Loucy (cell line): ENCODE data around the gene STARD10.

Source experiments
- EZH2phosphoT487 ChIP-seq: fragments of 200-600 bp; IDR thresholded peaks from 2 replicates; pipeline ENCODE4 v1.6.1; 2018; ENCODE audit warnings: antibody characterized with exemption, mild to moderate bottlenecking, moderate library complexity, borderline replicate concordance
- TF ChIP-seq, protein P1 (sequence below): fragments of 200-600 bp; sonication (generic); conservative IDR thresholded peaks from 2 replicates; pipeline ENCODE4 v1.5.1; 2014; ENCODE audit warnings: mild to moderate bottlenecking, antibody characterized with exemption, low read length

- TF ChIP-seq, protein P1, sequence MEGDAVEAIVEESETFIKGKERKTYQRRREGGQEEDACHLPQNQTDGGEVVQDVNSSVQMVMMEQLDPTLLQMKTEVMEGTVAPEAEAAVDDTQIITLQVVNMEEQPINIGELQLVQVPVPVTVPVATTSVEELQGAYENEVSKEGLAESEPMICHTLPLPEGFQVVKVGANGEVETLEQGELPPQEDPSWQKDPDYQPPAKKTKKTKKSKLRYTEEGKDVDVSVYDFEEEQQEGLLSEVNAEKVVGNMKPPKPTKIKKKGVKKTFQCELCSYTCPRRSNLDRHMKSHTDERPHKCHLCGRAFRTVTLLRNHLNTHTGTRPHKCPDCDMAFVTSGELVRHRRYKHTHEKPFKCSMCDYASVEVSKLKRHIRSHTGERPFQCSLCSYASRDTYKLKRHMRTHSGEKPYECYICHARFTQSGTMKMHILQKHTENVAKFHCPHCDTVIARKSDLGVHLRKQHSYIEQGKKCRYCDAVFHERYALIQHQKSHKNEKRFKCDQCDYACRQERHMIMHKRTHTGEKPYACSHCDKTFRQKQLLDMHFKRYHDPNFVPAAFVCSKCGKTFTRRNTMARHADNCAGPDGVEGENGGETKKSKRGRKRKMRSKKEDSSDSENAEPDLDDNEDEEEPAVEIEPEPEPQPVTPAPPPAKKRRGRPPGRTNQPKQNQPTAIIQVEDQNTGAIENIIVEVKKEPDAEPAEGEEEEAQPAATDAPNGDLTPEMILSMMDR: no peak
- no peak for TF ChIP-seq EZH2phosphoT487
These were observed 38.0 kb downstream of the STARD10 start for GRCh38 chr11:72755713-72756285.
